AG04450 (cell line): ENCODE data around the gene CD38. TPM values are rescaled to one million over a fixed set of nuclear protein-coding genes. Genes with fewer than 3 reads are reported as not detected.

Experiments
- CTCF ChIA-PET: fragments of 300-600, 350-600 bp; formaldehyde crosslinking; extraction: SDS; loops from one replicate; lab custom pipeline; 2022; ENCODE audit warnings: antibody characterized with exemption, inconsistent platforms; lab: Charles Lee
- POLR2A ChIA-PET: fragments of 350-600 bp; formaldehyde crosslinking; extraction: SDS; loops from one replicate; lab custom pipeline; 2021; ENCODE audit warnings: antibody characterized with exemption, inconsistent platforms; lab: Yijun Ruan, JAX
- DNase-seq: peaks from one replicate; pipeline ENCODE4 v3.0.0-alpha.2; 2011; ENCODE audit warnings: low read depth, low spot score
- H3K27ac ChIP-seq: one replicate; pipeline ENCODE4 v1.5.1; 2012; ENCODE audit warnings: low read depth, low read length, control low read depth
- H3K27me3 ChIP-seq: one replicate; pipeline ENCODE4 v1.6.0; 2012; ENCODE audit warnings: low read length; ENCODE audit not compliant: control insufficient read depth, insufficient read depth
- H3K4me3 ChIP-seq: 2 replicates; pipeline ENCODE4 v1.5.1; 2011; ENCODE audit warnings: mild to moderate bottlenecking, low read depth, low read length, control low read depth
- H3K9me3 ChIP-seq: 2 replicates; pipeline ENCODE4 v1.5.1; 2012; ENCODE audit warnings: low read length; ENCODE audit not compliant: control insufficient read depth, insufficient read depth
- CTCF ChIP-seq: IDR thresholded peaks from 2 replicates; pipeline ENCODE4 v1.5.1; 2011; ENCODE audit warnings: low read depth, low read length, control low read depth, inconsistent platforms
- polyA plus RNA-seq: library from polyadenylated mRNA; depleted of rRNA; stranded (reverse); fragments of >200 nt; gene quantifications from 2 replicates; pipeline ENCODE4 v1.2.3, GENCODE V29; 2011

The CD38 gene
- polyA plus RNA-seq, 1 experiment, result 0.02 TPM

GRCh38 chr4:15744016-15744545 is 34.0 kb upstream of the CD38 start:
- no peak for DNase-seq
- Histone ChIP-seq H3K27ac (no peak overlapping the region), H3K9me3 (peaks cover 20% of the 10 kb centered on the region; the same call in 1 of the 2 replicates), H3K4me3 (no peak overlapping the region), H3K27me3 (no peaks in the 10 kb centered on the region)
- CTCF ChIA-PET, result interaction anchor here (0.7 kb wide), 1 partner anchor 62 kb away, joined by 3 read pairs; no protein-coding TSS in a partner anchor
- TF ChIP-seq CTCF, result no peak
- POLR2A ChIA-PET, result no interaction called here

- no peak overlapping the region for H3K27ac ChIP-seq
- DNase-seq, result no peak
- ChIA-PET CTCF (no interaction called here), POLR2A (no interaction called here)
- TF ChIP-seq CTCF, result no peak
- no peak overlapping the region for H3K4me3 ChIP-seq
- H3K27me3 ChIP-seq, result no peaks in the 10 kb centered on the region
- peaks cover 15% of the 10 kb centered on the region; the same call in 1 of the 2 replicates for H3K9me3 ChIP-seq
Observed at GRCh38 chr4:15746110-15746509, 32.0 kb upstream of the CD38 start.

GRCh38 chr4:15749001-15749400 is 29.1 kb upstream of the CD38 start:
- Histone ChIP-seq H3K27ac (no peak overlapping the region), H3K27me3 (no peaks in the 10 kb centered on the region), H3K9me3 (no peaks in the 10 kb centered on the region), H3K4me3 (no peak overlapping the region)
- TF ChIP-seq CTCF, result no peak
- POLR2A ChIA-PET, result no interaction called here
- DNase-seq, result no peak
- CTCF ChIA-PET, result interaction anchor here (0.8 kb wide), 1 partner anchor 57 kb away, joined by 4 read pairs; no protein-coding TSS in a partner anchor

- Histone ChIP-seq H3K9me3 (no peaks in the 10 kb centered on the region), H3K27me3 (no peaks in the 10 kb centered on the region), H3K27ac (no peak overlapping the region), H3K4me3 (no peak overlapping the region)
- no peak for TF ChIP-seq CTCF
- ChIA-PET CTCF (no interaction called here), POLR2A (no interaction called here)
- DNase-seq, result no peak
Observed at GRCh38 chr4:15751153-15751552, 27.0 kb upstream of the CD38 start.

- no peak for TF ChIP-seq CTCF
- Histone ChIP-seq H3K9me3 (no peaks in the 10 kb centered on the region), H3K27me3 (no peaks in the 10 kb centered on the region), H3K4me3 (no peak overlapping the region), H3K27ac (no peak overlapping the region)
- ChIA-PET CTCF (interaction anchor here (1.1 kb wide), 1 partner anchor 52 kb away, joined by 4 read pairs; no protein-coding TSS in a partner anchor), POLR2A (no interaction called here)
- no peak for DNase-seq
Observed at GRCh38 chr4:15753081-15753480, 25.0 kb upstream of the CD38 start.
